NCI-H345 (cell line): ENCODE data around the gene LRRC36.

Experiments used
- DNase-seq: peaks from one replicate; lab custom pipeline; 2025; lab: John Stamatoyannopoulos, UW

LRRC36 gene

DNA sequence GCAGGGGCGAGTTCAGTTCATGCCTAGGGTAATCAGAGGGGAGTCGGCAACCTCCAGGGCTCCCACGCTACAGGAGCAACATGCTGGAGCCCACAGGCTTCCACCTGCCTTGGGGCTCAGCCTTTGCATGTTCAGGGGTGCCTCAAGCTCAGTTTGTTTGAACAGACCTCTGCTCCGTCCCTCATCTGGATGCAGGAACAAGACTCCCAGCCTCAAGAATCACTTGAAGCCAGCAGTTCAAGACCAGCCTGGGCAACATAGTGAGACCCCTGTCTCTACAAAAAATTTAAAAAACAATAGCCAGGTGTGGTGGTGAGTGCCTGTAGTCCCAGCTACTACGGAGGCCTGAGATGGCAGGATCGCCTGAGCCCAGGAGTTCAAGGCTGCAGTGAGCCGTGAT, 99.4 kb downstream of the LRRC36 start:
- no peak for DNase-seq

DNA sequence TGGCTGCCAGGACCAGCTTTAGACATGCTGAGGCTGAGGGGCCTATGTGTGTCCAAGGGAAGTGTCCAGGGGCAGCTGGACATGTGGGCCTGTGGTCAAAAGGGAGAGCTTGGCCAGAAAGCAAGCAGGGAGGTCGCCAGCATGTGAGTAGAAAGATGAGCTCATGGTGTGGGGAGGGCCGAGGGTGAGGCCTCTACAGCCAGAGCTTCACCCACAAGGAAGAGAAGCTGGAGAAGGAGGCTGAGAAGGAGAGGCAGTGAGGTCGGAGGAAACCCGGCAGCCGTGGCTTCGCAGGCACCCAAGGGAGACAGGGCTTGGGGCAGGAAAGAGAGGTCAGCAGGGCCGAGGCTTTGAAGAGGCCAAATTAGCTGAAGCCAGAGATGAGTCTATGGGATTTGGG, 100.3 kb downstream of the LRRC36 start:
- DNase-seq: no peak

DNA sequence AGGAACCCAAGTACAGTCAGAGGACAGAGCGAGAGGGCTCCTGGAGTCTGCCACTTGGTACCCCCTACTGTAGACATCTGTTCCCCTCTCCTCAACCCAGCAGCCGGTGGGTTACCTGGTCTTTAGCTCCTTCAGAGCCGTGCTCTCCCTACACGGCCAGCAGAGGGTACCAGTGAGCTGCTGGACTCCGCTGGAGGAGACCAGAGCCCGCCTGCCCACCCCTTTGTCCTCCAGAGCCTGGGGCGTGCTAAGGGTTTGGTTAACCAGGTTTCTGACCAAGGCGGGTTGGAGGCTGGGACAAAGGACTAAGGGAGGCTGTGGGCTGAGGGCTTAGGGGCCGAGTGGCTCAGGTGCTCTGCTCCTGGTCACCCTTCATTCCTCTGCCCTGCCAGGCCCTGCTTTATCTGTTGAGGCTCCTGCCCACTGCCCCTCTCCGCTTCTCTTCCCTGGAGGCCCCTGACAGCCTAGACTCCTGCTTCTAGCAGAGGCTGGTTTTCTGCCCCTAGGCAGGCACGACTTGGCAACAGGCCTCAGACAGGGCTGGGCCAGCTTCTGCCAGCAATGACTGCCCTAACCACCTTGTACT, 101.6 kb downstream of the LRRC36 start:
- peak; percentile 54 for DNase-seq

DNA sequence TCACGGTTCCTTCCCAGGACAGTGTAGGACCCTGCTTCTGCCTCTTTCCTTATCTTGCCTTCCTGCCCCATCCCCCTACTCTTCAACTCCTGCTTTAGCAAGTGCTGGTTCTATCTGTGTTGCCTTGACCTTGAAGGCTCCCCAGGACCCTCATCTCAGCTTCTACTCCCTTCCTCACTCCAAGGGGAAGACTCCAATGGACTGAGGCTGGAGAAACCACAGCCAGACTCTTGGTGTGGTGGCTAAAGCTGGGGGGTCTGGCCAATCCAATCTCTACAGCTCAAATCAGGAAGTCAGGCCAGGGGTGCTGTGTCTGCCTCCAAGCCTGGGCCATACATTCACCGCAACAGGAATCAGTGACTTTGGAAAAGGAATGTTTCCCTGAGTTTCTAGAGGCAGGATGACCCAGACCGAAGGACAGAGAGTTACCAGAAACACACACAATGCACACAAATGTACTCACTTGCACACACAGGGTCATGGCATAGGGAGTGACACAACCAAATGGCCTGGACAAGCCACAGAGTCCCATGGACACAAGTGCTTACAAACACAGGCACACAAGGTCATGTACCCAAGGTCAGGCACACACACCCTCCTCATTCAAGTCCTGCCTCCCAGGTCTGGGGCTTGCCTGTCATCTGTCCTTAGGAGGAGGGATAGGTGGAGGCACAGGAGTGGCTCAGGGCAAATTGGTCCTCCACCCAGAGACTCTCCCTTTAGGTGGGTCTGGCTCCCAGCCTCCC, 102.6 kb downstream of the LRRC36 start:
- no peak for DNase-seq

DNA sequence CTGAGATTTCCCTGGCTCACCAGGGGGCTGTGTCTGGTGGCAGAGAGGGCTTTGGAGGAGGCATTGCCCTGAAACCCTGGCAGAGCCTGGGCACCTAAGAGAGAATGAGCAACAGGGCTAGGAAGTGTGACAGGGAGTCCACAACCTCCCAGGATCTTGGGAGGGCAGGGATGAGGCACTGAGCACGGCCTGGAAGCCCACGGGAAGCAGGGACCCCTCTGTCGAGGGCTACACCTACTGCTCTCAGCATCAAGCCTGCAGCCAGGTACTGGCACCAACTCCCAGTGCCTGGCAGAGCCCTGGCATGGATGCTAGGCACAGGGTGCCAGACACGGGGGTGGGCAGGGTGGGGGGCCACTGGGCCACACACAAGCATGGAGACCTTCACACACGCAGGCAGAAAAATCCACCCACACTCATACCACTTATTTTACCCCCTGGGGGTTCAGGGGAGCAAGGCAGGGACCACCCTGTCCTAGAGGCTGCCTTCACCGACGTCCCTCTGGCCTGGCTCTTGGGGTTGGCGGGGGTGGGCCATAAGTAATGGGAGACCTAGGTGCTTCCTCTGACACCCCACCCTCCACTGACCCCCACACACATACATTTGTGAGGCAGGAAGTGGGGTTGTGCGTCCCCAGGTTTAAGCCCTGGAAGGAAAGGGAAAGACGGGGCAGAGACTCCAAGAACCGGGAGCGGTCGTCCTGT, 103.3 kb downstream of the LRRC36 start:
- no peak for DNase-seq

DNA sequence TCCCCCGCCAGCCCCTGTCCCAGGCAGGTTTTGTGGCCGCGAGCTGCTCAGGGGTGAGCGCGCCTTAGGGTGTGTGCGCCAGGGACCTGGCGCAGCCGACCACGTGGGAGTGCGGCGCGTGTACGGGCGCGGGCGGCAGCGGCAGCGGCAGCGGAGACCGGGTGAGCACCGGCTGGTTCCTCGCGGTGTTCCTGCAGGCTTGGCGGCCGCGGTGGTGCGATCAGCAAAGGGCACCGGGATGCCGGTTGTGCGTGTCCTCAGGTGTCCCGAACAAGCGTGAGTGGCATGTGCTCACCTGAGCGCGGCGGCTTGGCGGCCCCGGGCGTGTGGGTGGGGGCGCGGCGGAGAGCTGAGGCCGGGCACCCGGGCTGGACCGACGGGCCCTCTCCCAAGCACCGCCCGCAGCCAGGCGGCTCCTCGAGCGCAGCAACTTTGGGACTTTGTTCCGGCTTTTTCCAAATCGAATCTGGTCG, 103.9 kb downstream of the LRRC36 start:
- DNase-seq: peak; percentile 32

DNA sequence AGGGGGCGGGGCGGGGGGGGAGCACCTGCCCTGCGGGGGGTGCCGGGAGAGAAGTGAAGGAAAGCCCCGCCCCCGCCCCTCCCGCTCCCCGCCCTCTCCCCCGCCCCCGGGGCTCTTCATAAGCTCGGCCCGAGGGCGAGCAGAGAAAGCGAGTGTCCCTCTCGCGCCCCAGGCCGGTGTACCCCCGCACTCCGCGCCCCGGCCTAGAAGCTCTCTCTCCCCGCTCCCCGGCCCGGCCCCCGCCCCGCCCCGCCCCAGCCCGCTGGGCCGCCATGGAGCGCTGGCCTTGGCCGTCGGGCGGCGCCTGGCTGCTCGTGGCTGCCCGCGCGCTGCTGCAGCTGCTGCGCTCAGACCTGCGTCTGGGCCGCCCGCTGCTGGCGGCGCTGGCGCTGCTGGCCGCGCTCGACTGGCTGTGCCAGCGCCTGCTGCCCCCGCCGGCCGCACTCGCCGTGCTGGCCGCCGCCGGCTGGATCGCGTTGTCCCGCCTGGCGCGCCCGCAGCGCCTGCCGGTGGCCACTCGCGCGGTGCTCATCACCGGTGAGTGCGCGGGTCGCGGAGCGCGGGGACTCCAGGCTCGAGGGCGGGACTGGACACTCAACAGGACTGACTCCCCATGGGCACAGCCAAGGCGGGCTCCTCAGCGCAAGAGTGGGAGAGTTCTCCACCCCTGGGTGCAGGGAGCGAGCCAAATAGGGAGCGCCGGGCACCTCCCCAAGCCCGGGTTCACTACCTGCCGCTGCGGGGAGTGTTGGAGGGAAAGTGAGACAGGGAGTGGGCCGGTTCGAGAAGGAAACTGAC, 104.6 kb downstream of the LRRC36 start, which contains the start of gene HSD11B2:
Gene HSD11B2, plus strand, starts transcription at position 145 of the 798 bp plus-strand sequence. Its CDS starts 128 bp downstream, at position 273.
- peak; percentile 63 for DNase-seq

DNA sequence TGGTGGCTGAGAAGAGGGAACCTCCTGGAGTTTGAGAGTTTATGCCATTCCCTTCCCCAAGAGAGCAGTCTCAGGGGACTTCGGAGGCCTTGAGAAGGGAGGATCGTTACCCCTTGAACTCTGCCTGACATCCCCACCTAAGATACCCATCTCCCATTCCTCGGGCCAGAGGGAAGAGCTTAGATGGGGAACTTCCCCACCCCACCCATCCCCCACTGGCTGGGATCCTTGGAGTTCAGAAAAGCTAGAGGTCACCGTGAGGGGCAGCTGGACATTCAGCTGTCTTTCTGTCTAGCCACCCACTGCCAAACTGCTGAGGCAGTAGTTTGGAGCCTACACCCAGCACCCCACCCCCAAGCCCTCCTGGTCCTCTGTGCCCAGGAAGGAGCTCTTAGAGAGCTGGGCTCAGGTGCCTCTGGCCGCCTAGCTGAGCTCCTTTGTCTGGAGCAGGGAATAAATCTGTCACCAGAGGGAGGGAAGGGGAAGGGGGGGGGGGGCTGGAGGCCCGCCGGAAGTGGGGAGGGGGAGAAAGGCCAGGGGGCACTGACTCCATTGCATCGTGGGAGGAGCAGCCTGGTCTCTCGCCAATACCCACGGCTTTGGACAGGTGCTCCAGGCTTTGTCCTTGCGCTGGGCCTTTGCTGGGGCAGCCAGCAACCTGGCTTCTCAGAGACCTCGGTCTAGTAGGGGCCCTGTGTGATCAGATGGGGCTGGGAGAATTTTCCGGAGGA, 105.3 kb downstream of the LRRC36 start:
- no peak for DNase-seq

DNA sequence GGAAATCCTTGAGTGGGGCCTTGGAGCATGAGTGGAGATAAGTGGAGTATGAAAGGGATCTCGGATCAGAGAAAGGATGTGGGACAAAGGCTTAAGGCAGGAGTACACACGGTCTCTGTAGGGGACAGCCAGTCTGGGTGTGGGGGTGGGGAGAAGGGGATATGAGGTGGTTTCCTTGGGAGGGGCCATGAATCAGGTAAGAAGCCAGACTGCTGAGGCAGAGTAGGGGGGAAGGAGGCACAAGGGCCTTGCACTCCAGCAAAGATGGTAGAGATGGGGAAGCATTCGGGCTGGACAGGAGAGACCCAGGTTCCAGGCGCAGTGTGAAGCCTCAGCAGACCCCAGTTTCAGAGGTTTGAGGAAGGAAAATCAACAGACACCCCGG, 105.9 kb downstream of the LRRC36 start:
- DNase-seq: no peak

DNA sequence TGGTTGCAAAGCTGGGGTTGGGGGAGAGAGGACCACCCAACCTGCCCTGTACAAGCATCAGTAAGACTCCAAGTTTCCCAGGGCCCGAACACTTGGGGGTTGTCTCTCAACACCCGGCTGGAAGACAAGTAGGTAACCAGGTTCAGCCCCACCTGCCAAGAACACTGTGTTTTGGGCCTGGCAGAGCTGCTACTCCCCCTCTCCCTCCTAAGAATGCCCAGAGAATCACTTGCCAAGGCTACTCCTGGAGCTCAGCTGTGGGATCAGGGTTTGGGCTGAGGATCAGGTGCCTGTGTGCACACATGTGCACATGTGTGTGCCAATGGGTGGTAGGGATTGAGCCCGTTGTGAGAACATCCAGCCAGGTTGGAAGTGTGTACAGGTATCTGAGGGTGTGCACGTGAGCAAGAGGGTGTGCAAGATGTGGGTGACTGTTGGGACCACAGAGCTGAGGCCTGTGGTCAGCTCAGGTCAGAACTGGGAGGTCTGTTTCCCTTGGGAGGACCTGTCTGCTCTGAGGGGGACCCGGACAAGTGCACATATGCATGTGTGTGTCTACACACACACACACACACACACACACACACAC, 106.6 kb downstream of the LRRC36 start:
- no peak for DNase-seq
